Measurements from ENCODE around the gene KSR2.

KSR2 gene

GRCh38 chr12:117452112-117452511 is 516.7 kb downstream of the KSR2 start:
- DNase-seq (ENCODE audit: low spot score), result no peak

GRCh38 chr12:117450209-117450608 is 518.6 kb downstream of the KSR2 start:
- no peak for DNase-seq (ENCODE audit: low spot score)

- no peak for DNase-seq (ENCODE audit: low spot score)
Measured at GRCh38 chr12:117447665-117448366, 521.0 kb downstream of the KSR2 start.

- no peak for DNase-seq (ENCODE audit: low spot score)
Measured at GRCh38 chr12:117444781-117445180, 524.0 kb downstream of the KSR2 start.

DNA sequence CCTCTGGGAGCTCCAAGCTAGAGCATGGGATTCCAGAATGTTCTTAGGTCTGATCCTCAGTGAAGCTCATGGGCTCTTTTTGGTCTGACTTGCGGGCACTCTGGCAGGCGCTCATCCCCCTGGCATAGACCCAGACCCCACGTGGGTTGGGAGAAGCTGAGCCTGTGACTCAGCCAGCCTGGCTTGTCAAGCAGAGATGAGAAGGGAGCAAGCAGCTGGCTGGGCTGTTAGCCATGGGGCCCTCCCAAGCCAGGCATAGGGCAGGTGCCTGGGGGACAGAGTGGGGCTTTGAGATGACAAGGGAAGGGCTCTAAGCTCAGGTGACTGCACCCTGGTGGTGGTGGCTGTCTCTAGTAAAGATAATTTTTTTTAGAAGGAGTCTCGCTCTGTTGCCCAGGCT is 527.0 kb downstream of the KSR2 start:
- DNase-seq (ENCODE audit: low spot score), result no peak

DNA sequence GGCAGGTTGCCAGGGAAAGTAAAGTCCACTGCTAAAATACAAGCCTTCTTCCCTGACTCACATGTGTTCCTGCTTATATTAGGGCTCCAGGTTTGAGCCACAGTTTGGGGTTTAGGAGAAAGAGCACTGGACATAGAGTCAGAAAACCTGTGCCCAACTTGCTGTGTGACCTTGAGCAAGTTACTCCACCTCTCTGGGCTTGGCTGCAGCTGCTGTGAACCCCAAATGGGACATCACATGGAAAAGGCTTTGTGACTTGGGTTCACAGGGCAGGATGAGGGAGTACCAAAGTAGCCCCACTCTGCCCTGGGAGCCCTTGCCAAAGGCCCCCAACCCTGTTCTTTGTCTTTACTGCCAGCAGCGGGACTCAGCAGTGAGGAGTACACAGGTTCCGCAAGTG is 528.4 kb downstream of the KSR2 start:
- DNase-seq (ENCODE audit: low spot score), result no peak

DNA sequence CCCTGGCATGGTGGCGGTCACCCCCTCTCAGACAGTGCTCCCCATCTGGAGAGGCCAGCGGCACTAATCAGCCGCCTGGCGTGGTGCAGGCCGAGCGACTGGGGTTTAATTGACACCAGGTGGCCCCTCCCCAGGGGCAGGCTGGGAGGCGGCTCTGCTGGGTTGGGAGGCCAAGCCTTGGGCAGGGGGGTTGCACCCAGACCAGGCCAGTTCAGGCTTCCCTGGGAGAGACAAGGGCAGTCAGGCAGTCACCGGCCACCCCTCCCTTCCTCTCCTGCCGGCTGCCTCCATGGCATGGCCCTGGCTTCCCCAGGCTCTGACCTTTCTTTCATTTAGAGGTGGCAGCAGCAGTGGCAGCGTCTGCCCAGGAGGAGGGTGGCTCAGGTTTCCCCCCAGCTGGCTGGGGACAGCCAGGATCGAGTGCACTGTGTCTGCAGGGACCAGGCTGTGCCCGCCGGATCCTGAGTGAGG is 529.2 kb downstream of the KSR2 start:
- no peak for DNase-seq (ENCODE audit: low spot score)

DNA sequence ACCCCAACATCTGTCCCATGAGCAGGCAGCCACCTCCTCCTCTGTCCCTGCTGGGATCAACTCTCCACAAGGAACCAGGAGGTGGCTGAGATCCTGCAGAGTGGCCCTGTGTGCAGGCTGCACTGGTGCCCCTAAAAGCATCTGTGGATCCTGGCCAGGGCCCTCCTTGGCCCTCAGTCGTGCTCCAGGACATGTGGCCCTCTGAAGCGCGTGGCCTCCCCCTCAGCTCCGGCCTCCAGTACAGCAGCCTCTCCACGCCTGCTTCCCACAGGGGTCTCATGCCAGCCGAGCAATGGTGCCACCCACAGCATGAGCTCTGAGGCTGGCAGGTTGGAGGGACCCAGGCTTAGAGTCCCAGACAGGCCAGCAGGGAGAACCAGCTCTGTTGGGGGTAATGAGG is 530.0 kb downstream of the KSR2 start:
- no peak for DNase-seq (ENCODE audit: low spot score)

DNA sequence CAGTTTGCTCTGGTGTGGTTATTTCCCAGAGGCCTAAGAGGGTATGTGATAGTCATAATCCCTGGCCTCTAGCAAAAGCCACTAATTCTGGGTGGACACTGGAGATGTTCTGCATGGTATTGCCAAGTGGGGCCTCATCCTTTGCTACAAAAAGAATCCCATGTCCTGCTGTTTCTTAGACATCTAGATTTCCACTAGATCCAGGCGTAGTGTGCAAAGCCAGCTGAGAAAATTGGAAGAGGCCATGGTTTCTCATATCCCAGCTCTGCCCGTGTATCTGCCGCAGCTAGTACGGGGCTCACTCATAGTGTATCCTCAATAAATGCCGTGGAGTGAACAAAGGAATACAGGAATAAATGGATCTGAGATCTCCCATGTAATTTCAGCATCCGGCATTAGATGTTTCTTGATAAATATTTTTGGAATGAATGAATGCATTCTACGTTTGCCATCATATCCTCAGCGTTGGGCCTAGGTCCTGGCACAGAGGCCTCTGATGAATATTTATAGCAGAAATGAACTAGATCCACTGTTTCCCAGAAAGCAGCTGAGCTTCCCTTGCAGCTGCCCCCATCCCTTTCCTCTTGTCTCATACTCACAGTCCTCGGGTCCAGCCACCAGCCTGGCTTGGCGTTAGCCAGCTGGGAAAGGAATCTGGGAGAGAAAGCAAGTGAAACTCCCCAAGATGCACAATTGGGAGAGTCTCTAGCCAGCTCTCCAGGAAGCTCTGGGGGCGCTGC is 531.1 kb downstream of the KSR2 start:
- no peak for DNase-seq (ENCODE audit: low spot score)

- no peak for DNase-seq (ENCODE audit: low spot score)
Measured at GRCh38 chr12:117433878-117434277, 534.9 kb downstream of the KSR2 start.

GRCh38 chr12:117430246-117430645 is 538.5 kb downstream of the KSR2 start:
- no peak for DNase-seq (ENCODE audit: low spot score)

DNA sequence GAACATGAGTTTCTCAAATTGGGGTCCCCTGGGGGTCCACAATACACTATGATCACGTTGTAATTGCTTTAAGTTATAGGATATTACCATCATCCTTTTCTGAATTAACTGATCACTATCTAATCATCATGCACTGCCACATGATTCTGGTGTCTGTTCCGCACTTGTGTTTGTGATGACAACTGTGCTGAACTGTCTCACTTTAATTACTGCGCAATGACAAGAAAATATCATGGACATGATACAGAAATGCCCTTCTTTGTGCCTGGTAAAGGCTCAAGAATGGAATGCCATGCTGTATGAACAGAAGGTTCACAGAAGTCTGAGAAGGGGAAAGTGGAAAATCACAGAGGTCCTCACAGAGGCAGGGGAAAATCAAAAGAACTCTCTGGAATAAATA is 541.6 kb downstream of the KSR2 start:
- no peak for DNase-seq (ENCODE audit: low spot score)

GRCh38 chr12:117421987-117422386 is 546.8 kb downstream of the KSR2 start:
- DNase-seq (ENCODE audit: low spot score), result no peak

DNA sequence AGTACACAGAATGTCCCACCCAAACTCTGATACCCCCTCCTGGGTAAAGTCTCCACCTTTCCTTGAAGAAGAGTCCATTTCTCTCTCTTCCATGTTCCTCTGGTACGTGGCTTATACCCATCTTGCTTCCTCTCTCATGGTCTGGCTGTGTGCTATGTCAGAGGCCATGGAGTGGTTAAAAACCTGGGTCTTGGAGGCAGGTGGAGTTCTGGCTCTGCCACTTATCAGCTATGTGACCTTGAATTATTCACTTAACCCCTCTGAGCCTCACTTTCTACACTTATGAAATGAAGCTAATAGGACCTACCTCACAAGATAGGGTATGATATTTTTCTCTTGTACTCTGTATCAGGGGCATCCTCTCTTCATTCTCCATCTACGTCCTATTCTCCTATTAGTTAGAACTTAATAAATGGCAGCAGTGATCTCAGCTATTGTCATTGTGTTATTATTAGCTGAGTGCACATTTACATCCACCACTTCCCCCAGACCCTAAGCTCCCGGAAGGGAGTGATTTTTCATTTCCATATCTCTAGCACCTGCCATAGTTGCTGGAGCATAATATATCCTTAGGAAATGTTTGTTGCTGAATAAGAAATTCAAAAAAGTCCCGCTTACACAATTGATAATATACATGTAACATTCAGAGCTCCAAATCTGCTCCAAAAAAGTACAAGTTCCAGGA is 547.6 kb downstream of the KSR2 start:
- DNase-seq (ENCODE audit: low spot score), result no peak

- no peak for DNase-seq (ENCODE audit: low spot score)
Measured at GRCh38 chr12:117417004-117417403, 551.8 kb downstream of the KSR2 start.

GRCh38 chr12:117412465-117413188 is 556.2 kb downstream of the KSR2 start:
- DNase-seq (ENCODE audit: low spot score), result no peak

GRCh38 chr12:117409286-117409685 is 559.5 kb downstream of the KSR2 start:
- no peak for DNase-seq (ENCODE audit: low spot score)

DNA sequence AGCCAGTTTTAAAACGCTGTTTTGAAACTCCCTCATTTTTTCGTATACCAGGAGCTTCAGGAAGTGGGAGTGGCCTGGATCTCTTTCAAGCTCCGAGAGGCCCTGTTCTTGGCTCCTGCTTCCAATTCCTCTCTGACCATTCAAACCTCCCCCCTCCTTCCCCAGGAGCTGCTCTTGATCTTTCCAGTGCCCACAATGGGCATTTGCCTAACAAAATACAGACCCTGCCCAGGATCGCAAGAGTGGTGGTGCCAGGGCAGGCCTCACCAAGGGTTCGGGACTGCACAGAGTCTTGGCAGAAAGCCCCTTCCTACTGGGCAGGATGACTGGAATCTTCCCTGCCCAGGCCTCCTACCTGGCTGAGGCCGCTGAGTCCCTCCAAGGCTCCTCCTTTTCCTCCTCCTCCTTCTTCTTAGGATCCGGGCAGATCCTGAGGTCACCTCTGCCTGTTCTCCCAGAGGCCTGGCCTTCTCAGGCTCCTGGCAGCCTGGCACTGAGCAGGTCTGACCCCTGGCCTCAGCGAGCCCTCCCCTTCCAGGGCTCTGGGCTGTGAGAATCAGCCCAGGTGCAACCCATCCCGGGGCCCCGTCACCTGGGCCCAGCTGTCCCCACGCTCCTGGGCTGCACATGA is 560.5 kb downstream of the KSR2 start:
- DNase-seq (ENCODE audit: low spot score), result no peak

DNA sequence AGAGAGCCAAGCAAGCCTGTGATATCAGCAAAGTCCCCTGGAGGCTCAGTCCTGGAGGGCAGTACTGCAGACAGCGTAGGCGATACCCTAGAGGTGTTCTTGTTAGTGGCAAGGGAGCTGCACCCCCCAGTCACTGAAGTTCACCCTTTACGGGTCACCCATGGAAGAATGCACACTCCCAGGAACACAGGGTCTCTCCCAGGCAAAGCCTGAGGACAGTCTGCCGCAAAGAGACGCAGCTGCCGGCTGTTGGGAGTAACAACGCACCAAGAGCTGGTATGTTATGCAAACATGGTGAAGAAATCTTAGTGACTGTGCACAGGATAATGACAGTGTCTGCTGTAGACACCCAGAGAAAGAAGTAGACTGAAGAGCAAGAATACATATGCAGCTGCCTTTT is 563.9 kb downstream of the KSR2 start:
- DNase-seq (ENCODE audit: low spot score), result no peak

GRCh38 chr12:117404203-117404853 is 564.5 kb downstream of the KSR2 start:
- no peak for DNase-seq (ENCODE audit: low spot score)

- no peak for DNase-seq (ENCODE audit: low spot score)
Measured at GRCh38 chr12:117403586-117404139, 565.1 kb downstream of the KSR2 start.
